ENCODE measurements around the gene CCDC187.
"Not testable (repeated sequence)": the region's sequence is repeated elsewhere in the genome, so short reads cannot be mapped to it uniquely, and the experiment has no call there.

Gene CCDC187

GRCh38 chr9:136303825-136304416, at the start of gene CCDC187:
Gene CCDC187, minus strand, starts transcription at chr9:136304094. Its CDS starts 264 bp downstream, at chr9:136303830.
- Histone ChIP-seq H3K27me3 (ENCODE audit: control insufficient read depth in 1 of 2, insufficient read depth in 2 of 2, low read length in 2 of 2) (peaks cover 8 to 26% of the 10 kb centered on the region in 2 donors), H3K4me1 (ENCODE audit: control insufficient read depth in 1 of 2, insufficient read depth in 2 of 2, low read length in 2 of 2) (no peaks in the 10 kb centered on the region), H3K9ac (ENCODE audit: low read depth in 1 of 2, low read length in 2 of 2) (no peak within 1 kb of the TSS), H3K27ac (ENCODE audit: low read depth, low read length) (no peak within 1 kb of the TSS), H3K9me3 (ENCODE audit: control insufficient read depth in 1 of 2, low read length in 2 of 2) (no peaks in the 10 kb centered on the region), H3K4me3 (ENCODE audit: low read depth in 1 of 2, low read length in 2 of 2) (no peak within 1 kb of the TSS), H3K36me3 (ENCODE audit: control insufficient read depth in 1 of 2, insufficient read depth in 2 of 2, low read length in 2 of 2) (no peaks in the 10 kb centered on the region)

- Histone ChIP-seq H3K36me3 (ENCODE audit: control insufficient read depth in 1 of 2, insufficient read depth in 2 of 2, low read length in 2 of 2) (no peaks in the 10 kb centered on the region), H3K27ac (ENCODE audit: low read depth, low read length) (no peak overlapping the region), H3K9me3 (ENCODE audit: control insufficient read depth in 1 of 2, low read length in 2 of 2) (no peaks in the 10 kb centered on the region), H3K4me3 (ENCODE audit: low read depth in 1 of 2, low read length in 2 of 2) (no peak overlapping the region), H3K9ac (ENCODE audit: low read depth in 1 of 2, low read length in 2 of 2) (no peak overlapping the region), H3K4me1 (ENCODE audit: control insufficient read depth in 1 of 2, insufficient read depth in 2 of 2, low read length in 2 of 2) (no peaks in the 10 kb centered on the region), H3K27me3 (ENCODE audit: control insufficient read depth in 1 of 2, insufficient read depth in 2 of 2, low read length in 2 of 2) (peaks cover 0 to 4% of the 10 kb centered on the region in 2 donors)
Measured at GRCh38 chr9:136353088-136353487, 49.2 kb upstream of the CCDC187 start.

- Histone ChIP-seq H3K4me3 (ENCODE audit: low read depth in 1 of 2, low read length in 2 of 2) (no peak overlapping the region), H3K4me1 (ENCODE audit: control insufficient read depth in 1 of 2, insufficient read depth in 2 of 2, low read length in 2 of 2) (no peaks in the 10 kb centered on the region), H3K27ac (ENCODE audit: low read depth, low read length) (no peak overlapping the region), H3K9me3 (ENCODE audit: control insufficient read depth in 1 of 2, low read length in 2 of 2) (no peaks in the 10 kb centered on the region), H3K36me3 (ENCODE audit: control insufficient read depth in 1 of 2, insufficient read depth in 2 of 2, low read length in 2 of 2) (no peaks in the 10 kb centered on the region), H3K9ac (ENCODE audit: low read depth in 1 of 2, low read length in 2 of 2) (no peak overlapping the region), H3K27me3 (ENCODE audit: control insufficient read depth in 1 of 2, insufficient read depth in 2 of 2, low read length in 2 of 2) (peaks cover 0 to 4% of the 10 kb centered on the region in 2 donors)
Measured at GRCh38 chr9:136352682-136353081, 48.8 kb upstream of the CCDC187 start.

- not testable (repeated sequence) for H3K4me3 ChIP-seq (ENCODE audit: low read depth in 1 of 2, low read length in 2 of 2); H3K4me1 ChIP-seq (ENCODE audit: control insufficient read depth in 1 of 2, insufficient read depth in 2 of 2, low read length in 2 of 2); H3K27ac ChIP-seq (ENCODE audit: low read depth, low read length); H3K36me3 ChIP-seq (ENCODE audit: control insufficient read depth in 1 of 2, insufficient read depth in 2 of 2, low read length in 2 of 2); H3K27me3 ChIP-seq (ENCODE audit: control insufficient read depth in 1 of 2, insufficient read depth in 2 of 2, low read length in 2 of 2); H3K9ac ChIP-seq (ENCODE audit: low read depth in 1 of 2, low read length in 2 of 2); H3K9me3 ChIP-seq (ENCODE audit: control insufficient read depth in 1 of 2, low read length in 2 of 2)
Measured at GRCh38 chr9:136351868-136352267, 48.0 kb upstream of the CCDC187 start.

- peaks cover 0 to 4% of the 10 kb centered on the region in 2 donors for H3K27me3 ChIP-seq (ENCODE audit: control insufficient read depth in 1 of 2, insufficient read depth in 2 of 2, low read length in 2 of 2)
- H3K27ac ChIP-seq (ENCODE audit: low read depth, low read length): no peak overlapping the region
- H3K4me1 ChIP-seq (ENCODE audit: control insufficient read depth in 1 of 2, insufficient read depth in 2 of 2, low read length in 2 of 2): no peaks in the 10 kb centered on the region
- no peak overlapping the region for H3K4me3 ChIP-seq (ENCODE audit: low read depth in 1 of 2, low read length in 2 of 2)
- no peaks in the 10 kb centered on the region for H3K9me3 ChIP-seq (ENCODE audit: control insufficient read depth in 1 of 2, low read length in 2 of 2)
- no peaks in the 10 kb centered on the region for H3K36me3 ChIP-seq (ENCODE audit: control insufficient read depth in 1 of 2, insufficient read depth in 2 of 2, low read length in 2 of 2)
- H3K9ac ChIP-seq (ENCODE audit: low read depth in 1 of 2, low read length in 2 of 2): no peak overlapping the region
Measured at GRCh38 chr9:136351252-136351800, 47.4 kb upstream of the CCDC187 start.

GRCh38 chr9:136349546-136349945, 45.7 kb upstream of the CCDC187 start:
- no peaks in the 10 kb centered on the region for H3K36me3 ChIP-seq (ENCODE audit: control insufficient read depth in 1 of 2, insufficient read depth in 2 of 2, low read length in 2 of 2)
- H3K27ac ChIP-seq (ENCODE audit: low read depth, low read length): no peak overlapping the region
- H3K27me3 ChIP-seq (ENCODE audit: control insufficient read depth in 1 of 2, insufficient read depth in 2 of 2, low read length in 2 of 2): no peaks in the 10 kb centered on the region
- no peak overlapping the region for H3K9ac ChIP-seq (ENCODE audit: low read depth in 1 of 2, low read length in 2 of 2)
- no peaks in the 10 kb centered on the region for H3K9me3 ChIP-seq (ENCODE audit: control insufficient read depth in 1 of 2, low read length in 2 of 2)
- no peak overlapping the region for H3K4me3 ChIP-seq (ENCODE audit: low read depth in 1 of 2, low read length in 2 of 2)
- no peaks in the 10 kb centered on the region for H3K4me1 ChIP-seq (ENCODE audit: control insufficient read depth in 1 of 2, insufficient read depth in 2 of 2, low read length in 2 of 2)

- no peak overlapping the region for H3K4me3 ChIP-seq (ENCODE audit: low read depth in 1 of 2, low read length in 2 of 2)
- no peaks in the 10 kb centered on the region for H3K4me1 ChIP-seq (ENCODE audit: control insufficient read depth in 1 of 2, insufficient read depth in 2 of 2, low read length in 2 of 2)
- H3K9me3 ChIP-seq (ENCODE audit: control insufficient read depth in 1 of 2, low read length in 2 of 2): no peaks in the 10 kb centered on the region
- H3K27ac ChIP-seq (ENCODE audit: low read depth, low read length): no peak overlapping the region
- no peaks in the 10 kb centered on the region for H3K27me3 ChIP-seq (ENCODE audit: control insufficient read depth in 1 of 2, insufficient read depth in 2 of 2, low read length in 2 of 2)
- H3K9ac ChIP-seq (ENCODE audit: low read depth in 1 of 2, low read length in 2 of 2): no peak overlapping the region
- no peaks in the 10 kb centered on the region for H3K36me3 ChIP-seq (ENCODE audit: control insufficient read depth in 1 of 2, insufficient read depth in 2 of 2, low read length in 2 of 2)
Measured at GRCh38 chr9:136348691-136349090, 44.8 kb upstream of the CCDC187 start.

GRCh38 chr9:136347472-136348256, 43.8 kb upstream of the CCDC187 start:
- H3K4me1 ChIP-seq (ENCODE audit: control insufficient read depth in 1 of 2, insufficient read depth in 2 of 2, low read length in 2 of 2): peaks cover 6 to 7% of the 10 kb centered on the region in 2 donors
- H3K4me3 ChIP-seq (ENCODE audit: low read depth in 1 of 2, low read length in 2 of 2): no peak overlapping the region
- H3K9ac ChIP-seq (ENCODE audit: low read depth in 1 of 2, low read length in 2 of 2): no peak overlapping the region
- H3K9me3 ChIP-seq (ENCODE audit: control insufficient read depth in 1 of 2, low read length in 2 of 2): no peaks in the 10 kb centered on the region
- no peak overlapping the region for H3K27ac ChIP-seq (ENCODE audit: low read depth, low read length)
- H3K27me3 ChIP-seq (ENCODE audit: control insufficient read depth in 1 of 2, insufficient read depth in 2 of 2, low read length in 2 of 2): no peaks in the 10 kb centered on the region
- no peaks in the 10 kb centered on the region for H3K36me3 ChIP-seq (ENCODE audit: control insufficient read depth in 1 of 2, insufficient read depth in 2 of 2, low read length in 2 of 2)

GRCh38 chr9:136346927-136347465, 43.1 kb upstream of the CCDC187 start:
- Histone ChIP-seq H3K27ac (ENCODE audit: low read depth, low read length) (no peak overlapping the region), H3K27me3 (ENCODE audit: control insufficient read depth in 1 of 2, insufficient read depth in 2 of 2, low read length in 2 of 2) (no peaks in the 10 kb centered on the region)

GRCh38 chr9:136346157-136346481, 42.2 kb upstream of the CCDC187 start:
- Histone ChIP-seq H3K4me1 (ENCODE audit: control insufficient read depth in 1 of 2, insufficient read depth in 2 of 2, low read length in 2 of 2) (peaks cover 7 to 8% of the 10 kb centered on the region in 2 donors), H3K27me3 (ENCODE audit: control insufficient read depth in 1 of 2, insufficient read depth in 2 of 2, low read length in 2 of 2) (no peaks in the 10 kb centered on the region), H3K36me3 (ENCODE audit: control insufficient read depth in 1 of 2, insufficient read depth in 2 of 2, low read length in 2 of 2) (no peaks in the 10 kb centered on the region), H3K9ac (ENCODE audit: low read depth in 1 of 2, low read length in 2 of 2) (no peak overlapping the region), H3K9me3 (ENCODE audit: control insufficient read depth in 1 of 2, low read length in 2 of 2) (no peaks in the 10 kb centered on the region), H3K27ac (ENCODE audit: low read depth, low read length) (no peak overlapping the region), H3K4me3 (ENCODE audit: low read depth in 1 of 2, low read length in 2 of 2) (no peak overlapping the region)

More at GRCh38 chr9:136346927-136347465, 43.1 kb upstream of the CCDC187 start:
- Histone ChIP-seq H3K9ac (ENCODE audit: low read depth in 1 of 2, low read length in 2 of 2) (no peak overlapping the region), H3K4me1 (ENCODE audit: control insufficient read depth in 1 of 2, insufficient read depth in 2 of 2, low read length in 2 of 2) (peaks cover 7 to 8% of the 10 kb centered on the region in 2 donors), H3K36me3 (ENCODE audit: control insufficient read depth in 1 of 2, insufficient read depth in 2 of 2, low read length in 2 of 2) (no peaks in the 10 kb centered on the region), H3K4me3 (ENCODE audit: low read depth in 1 of 2, low read length in 2 of 2) (no peak overlapping the region), H3K9me3 (ENCODE audit: control insufficient read depth in 1 of 2, low read length in 2 of 2) (no peaks in the 10 kb centered on the region)
